ENCODE measurements around the gene ITGA8.
"Not testable (repeated sequence)": the region's sequence is repeated elsewhere in the genome, so short reads cannot be mapped to it uniquely, and the experiment has no call there.

Gene ITGA8

GRCh38 chr10:15605740-15606369 is 113.9 kb downstream of the ITGA8 start:
- DNase-seq, result peak; percentile 70

- no peak for DNase-seq
Measured at GRCh38 chr10:15603446-15604011, 116.2 kb downstream of the ITGA8 start.

- no peak for DNase-seq
Measured at GRCh38 chr10:15601819-15602218, 117.9 kb downstream of the ITGA8 start.

GRCh38 chr10:15595260-15595659 is 124.5 kb downstream of the ITGA8 start:
- no peak for DNase-seq

GRCh38 chr10:15591937-15592336 is 127.8 kb downstream of the ITGA8 start:
- no peak for DNase-seq

- no peak for DNase-seq
Measured at GRCh38 chr10:15591431-15591830, 128.3 kb downstream of the ITGA8 start.

GRCh38 chr10:15588635-15589508 is 130.8 kb downstream of the ITGA8 start:
- peak; percentile 58 for DNase-seq

GRCh38 chr10:15588151-15588550 is 131.6 kb downstream of the ITGA8 start:
- no peak for DNase-seq

- no peak for DNase-seq
Measured at GRCh38 chr10:15587271-15587670, 132.5 kb downstream of the ITGA8 start.

GRCh38 chr10:15585303-15585715 is 134.4 kb downstream of the ITGA8 start:
- DNase-seq, result peak; percentile 64

GRCh38 chr10:15582972-15583371 is 136.8 kb downstream of the ITGA8 start:
- DNase-seq, result not testable (repeated sequence)

- DNase-seq, result peak; percentile 67
Measured at GRCh38 chr10:15579605-15580004, 140.1 kb downstream of the ITGA8 start.

GRCh38 chr10:15572531-15573045 is 147.1 kb downstream of the ITGA8 start:
- DNase-seq, result peak; percentile 74

GRCh38 chr10:15571575-15571974 is 148.1 kb downstream of the ITGA8 start:
- peak; percentile 84 for DNase-seq

GRCh38 chr10:15570738-15571339 is 148.9 kb downstream of the ITGA8 start:
- no peak for DNase-seq

- DNase-seq, result no peak
Measured at GRCh38 chr10:15567952-15568351, 151.8 kb downstream of the ITGA8 start.

GRCh38 chr10:15563246-15563645 is 156.5 kb downstream of the ITGA8 start:
- peak; percentile 67 for DNase-seq

GRCh38 chr10:15562578-15562977 is 157.1 kb downstream of the ITGA8 start:
- DNase-seq, result no peak

GRCh38 chr10:15562116-15562515 is 157.6 kb downstream of the ITGA8 start:
- DNase-seq, result no peak

- DNase-seq, result peak; percentile 97
Measured at GRCh38 chr10:15558136-15558535, 161.6 kb downstream of the ITGA8 start.

- not testable (repeated sequence) for DNase-seq
Measured at GRCh38 chr10:15557168-15557567, 162.6 kb downstream of the ITGA8 start.

GRCh38 chr10:15550950-15551349 is 168.8 kb downstream of the ITGA8 start:
- no peak for DNase-seq

- DNase-seq, result no peak
Measured at GRCh38 chr10:15548331-15548730, 171.4 kb downstream of the ITGA8 start.

Measured in fibroblast of skin of right biceps (primary cell).